ENCODE measurements around the gene ITGA11. TPM values are rescaled to one million over a fixed set of nuclear protein-coding genes. Genes with fewer than 3 reads are reported as not detected.

ITGA11 gene
- total RNA-seq, 1 donor from 2014 or later = 0.88 TPM

GRCh38 chr15:68278595-68279405, 153.2 kb downstream of the ITGA11 start:
- ATAC-seq (peak; percentile 0), DNase-seq (ENCODE audit: low spot score) (no peak)

- DNase-seq (ENCODE audit: low spot score) (no peak), ATAC-seq (no peak)
These were observed 153.7 kb downstream of the ITGA11 start for GRCh38 chr15:68278345-68278594.

GRCh38 chr15:68277603-68278344, 154.2 kb downstream of the ITGA11 start, which contains the start of gene FEM1B:
Gene FEM1B, plus strand, starts transcription at chr15:68277745. Its CDS starts 673 bp downstream, at chr15:68278418.
- peak; percentile 93 for DNase-seq (ENCODE audit: low spot score)
- ATAC-seq = peak; percentile 88

- ATAC-seq (peak; percentile 16), DNase-seq (ENCODE audit: low spot score) (no peak)
These were observed 154.8 kb downstream of the ITGA11 start for GRCh38 chr15:68277131-68277602.

- no peak for ATAC-seq
- no peak for DNase-seq (ENCODE audit: low spot score)
These were observed 155.3 kb downstream of the ITGA11 start for GRCh38 chr15:68276668-68277067.

GRCh38 chr15:68275165-68275746, 156.7 kb downstream of the ITGA11 start:
- DNase-seq (ENCODE audit: low spot score) = peak; percentile 81
- peak; percentile 35 for ATAC-seq

- ATAC-seq (no peak), DNase-seq (ENCODE audit: low spot score) (no peak)
These were observed 157.6 kb downstream of the ITGA11 start for GRCh38 chr15:68274201-68274848.

- DNase-seq (ENCODE audit: low spot score) (no peak), ATAC-seq (no peak)
These were observed 159.2 kb downstream of the ITGA11 start for GRCh38 chr15:68272721-68273271.

GRCh38 chr15:68271854-68272471, 160.0 kb downstream of the ITGA11 start:
- DNase-seq (ENCODE audit: low spot score) = no peak
- ATAC-seq = peak; percentile 63

- ATAC-seq = no peak
These were observed 163.6 kb downstream of the ITGA11 start for GRCh38 chr15:68268405-68268804.

GRCh38 chr15:68265674-68266073, 166.3 kb downstream of the ITGA11 start:
- no peak for ATAC-seq
- DNase-seq (ENCODE audit: low spot score) = no peak

More at GRCh38 chr15:68268405-68268804, 163.6 kb downstream of the ITGA11 start:
- no peak for DNase-seq (ENCODE audit: low spot score)

- DNase-seq (ENCODE audit: low spot score) (no peak), ATAC-seq (no peak)
These were observed 166.9 kb downstream of the ITGA11 start for GRCh38 chr15:68265081-68265480.

GRCh38 chr15:68264282-68264681, 167.7 kb downstream of the ITGA11 start:
- ATAC-seq = no peak
- DNase-seq (ENCODE audit: low spot score) = no peak

- DNase-seq (ENCODE audit: low spot score) = no peak
- no peak for ATAC-seq
These were observed 169.2 kb downstream of the ITGA11 start for GRCh38 chr15:68262514-68263356.

GRCh38 chr15:68261980-68262379, 170.0 kb downstream of the ITGA11 start:
- no peak for ATAC-seq
- no peak for DNase-seq (ENCODE audit: low spot score)

- no peak for DNase-seq (ENCODE audit: low spot score)
- no peak for ATAC-seq
These were observed 170.7 kb downstream of the ITGA11 start for GRCh38 chr15:68261241-68261640.

GRCh38 chr15:68259883-68260282, 172.1 kb downstream of the ITGA11 start:
- no peak for DNase-seq (ENCODE audit: low spot score)
- no peak for ATAC-seq

GRCh38 chr15:68258692-68259091, 173.3 kb downstream of the ITGA11 start:
- no peak for DNase-seq (ENCODE audit: low spot score)
- ATAC-seq = peak; percentile 37

GRCh38 chr15:68256675-68257450, 175.1 kb downstream of the ITGA11 start:
- peak; percentile 94 for ATAC-seq
- peak; percentile 96 for DNase-seq (ENCODE audit: low spot score)

Measured in left lobe of liver (tissue), 2 donors.